ENCODE data around the gene TESPA1. TPM values are rescaled to one million over a fixed set of nuclear protein-coding genes. Genes with fewer than 3 reads are reported as not detected.

Gene TESPA1, protein sequence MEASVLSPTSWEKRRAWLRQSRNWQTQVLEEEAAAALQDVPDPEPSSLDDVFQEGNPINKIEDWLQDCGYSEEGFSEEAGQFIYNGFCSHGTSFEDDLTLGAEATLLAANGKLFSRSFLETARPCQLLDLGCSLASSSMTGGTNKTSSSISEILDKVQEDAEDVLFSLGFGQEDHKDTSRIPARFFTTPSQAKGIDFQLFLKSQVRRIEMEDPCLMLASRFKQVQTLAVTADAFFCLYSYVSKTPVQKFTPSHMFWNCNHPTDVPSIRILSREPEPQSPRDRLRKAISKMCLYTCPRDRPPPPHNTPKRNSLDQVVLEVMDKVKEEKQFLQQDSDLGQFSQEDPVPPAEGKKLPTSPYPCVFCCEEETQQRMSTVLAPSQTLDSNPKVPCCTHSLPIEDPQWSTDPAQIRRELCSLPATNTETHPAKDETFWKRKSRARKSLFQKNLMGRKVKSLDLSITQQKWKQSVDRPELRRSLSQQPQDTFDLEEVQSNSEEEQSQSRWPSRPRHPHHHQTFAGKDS
- polyA plus RNA-seq (2012; ENCODE audit: missing spikeins), result 26.7 TPM

DNA sequence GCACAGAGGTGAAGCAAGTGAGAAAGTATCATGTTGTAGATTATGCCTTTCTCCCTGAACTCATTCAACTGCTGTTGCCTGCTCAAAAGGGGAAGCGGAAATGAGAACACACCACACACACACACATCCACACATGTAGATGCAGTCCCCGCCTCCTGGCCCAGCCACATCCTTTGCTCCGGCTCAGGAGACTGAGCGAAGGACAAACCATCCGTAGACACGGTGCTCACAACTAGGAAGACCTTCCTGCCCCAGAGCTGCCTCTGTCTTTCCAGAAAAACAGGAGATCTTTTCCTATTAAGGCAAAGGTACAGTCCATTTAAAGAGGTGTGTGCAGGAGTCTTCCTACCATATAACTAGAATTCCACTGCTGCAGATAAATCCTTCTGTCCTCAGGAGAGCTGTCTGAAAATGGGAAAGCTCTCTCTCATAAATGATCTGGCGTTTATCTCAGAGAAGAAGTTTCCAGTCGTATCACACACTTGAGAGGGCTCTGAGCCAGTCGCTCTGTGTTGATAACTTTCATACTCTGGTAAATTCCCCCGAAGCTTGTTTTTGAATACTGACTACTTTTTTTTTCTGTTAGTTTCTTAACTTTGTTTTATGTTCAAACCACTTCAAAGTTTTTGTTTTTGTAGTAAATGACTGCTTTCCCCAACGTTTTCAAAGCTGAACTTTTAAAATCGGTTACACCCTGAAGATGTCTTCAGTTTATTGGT, at the start of gene TESPA1:
Gene TESPA1 (minus strand): TSS at position 105 of the 719 bp plus-strand sequence. CDS start 10,200 bp downstream, outside the sequence.
- TF ChIP-seq POLR2AphosphoS5 (IDR thresholded peaks at IDR 0.05; ENCODE audit: low read depth, low read length), result peak; percentile 84
- peak; percentile 75; the same call in 1 of the 2 replicates for TF ChIP-seq TAF1 (IDR thresholded peaks at IDR 0.05; ENCODE audit: borderline replicate concordance, low read depth, low read length)
- peak; percentile 87 for TF ChIP-seq POLR2A (IDR thresholded peaks at IDR 0.05; ENCODE audit: low read depth, low read length)
- DNase-seq (ENCODE audit: insufficient read length) (peak; percentile 37), FAIRE-seq (peak; percentile 100)

DNA sequence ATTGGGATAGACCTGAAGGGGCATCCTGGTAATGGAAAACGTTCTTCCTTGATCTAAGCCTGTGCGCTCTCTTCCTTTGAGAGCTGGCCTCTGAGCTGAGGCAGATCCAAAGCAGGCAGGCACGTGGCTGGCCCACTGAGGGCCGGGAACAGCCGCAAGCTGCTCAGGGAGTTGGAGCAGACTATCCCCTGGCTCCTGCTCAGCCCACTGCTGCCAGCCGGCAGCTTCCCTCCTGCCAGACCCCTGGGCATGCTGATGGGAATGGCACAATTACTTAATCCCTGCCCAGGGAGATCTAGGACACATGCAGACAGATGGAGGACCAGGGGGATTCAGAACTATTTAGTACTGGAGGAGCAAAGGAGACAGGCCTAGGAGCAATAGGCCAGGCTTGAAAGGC, 49.7 kb upstream of the TESPA1 start:
- FAIRE-seq, result no peak
- no peak for TF ChIP-seq TAF1 (IDR thresholded peaks at IDR 0.05; ENCODE audit: borderline replicate concordance, low read depth, low read length)
- no peak for TF ChIP-seq POLR2A (IDR thresholded peaks at IDR 0.05; ENCODE audit: low read depth, low read length)
- TF ChIP-seq POLR2AphosphoS5 (IDR thresholded peaks at IDR 0.05; ENCODE audit: low read depth, low read length), result no peak
- no peak for DNase-seq (ENCODE audit: insufficient read length)

DNA sequence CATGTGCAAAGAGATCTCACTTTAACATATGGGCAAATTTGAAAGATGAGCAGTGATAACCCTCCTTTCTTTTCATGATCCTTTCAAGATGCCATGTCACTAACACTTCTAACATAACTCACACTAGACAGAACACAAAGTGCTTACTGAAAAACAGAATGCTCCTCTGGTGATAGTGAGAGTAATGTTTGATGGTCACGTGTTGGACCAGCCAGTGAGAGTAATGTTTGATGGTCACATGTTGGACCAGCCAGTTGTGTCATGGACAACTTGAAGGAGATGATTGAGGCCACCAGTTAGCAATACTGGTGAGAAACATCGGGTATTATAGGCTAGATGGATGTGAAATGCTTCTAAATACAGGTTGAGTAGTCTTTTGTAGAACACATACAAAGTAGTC, 40.9 kb upstream of the TESPA1 start:
- FAIRE-seq (no peak), DNase-seq (ENCODE audit: insufficient read length) (no peak)
- TF ChIP-seq TAF1 (IDR thresholded peaks at IDR 0.05; ENCODE audit: borderline replicate concordance, low read depth, low read length) (no peak), POLR2A (IDR thresholded peaks at IDR 0.05; ENCODE audit: low read depth, low read length) (no peak), POLR2AphosphoS5 (IDR thresholded peaks at IDR 0.05; ENCODE audit: low read depth, low read length) (no peak)

DNA sequence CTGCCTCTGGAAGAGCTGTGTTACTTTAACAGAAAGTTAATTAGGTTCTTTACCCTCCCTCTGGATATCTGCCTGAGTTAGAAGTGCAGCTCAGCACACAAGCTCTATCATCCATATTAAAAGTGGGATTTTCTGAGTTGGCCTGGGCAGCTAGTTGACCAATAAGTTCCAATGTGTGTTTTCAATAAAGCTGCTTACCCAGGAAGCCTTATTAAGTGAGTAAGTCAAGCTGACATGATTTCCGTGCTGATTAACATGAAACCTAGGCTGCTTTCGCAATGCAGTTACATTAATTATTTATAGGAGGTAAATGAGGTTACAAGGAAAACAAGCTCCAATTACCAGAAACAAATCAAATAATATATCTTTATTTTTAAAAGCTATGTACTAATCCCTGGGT, 40.0 kb upstream of the TESPA1 start:
- TF ChIP-seq POLR2AphosphoS5 (IDR thresholded peaks at IDR 0.05; ENCODE audit: low read depth, low read length) (no peak), POLR2A (IDR thresholded peaks at IDR 0.05; ENCODE audit: low read depth, low read length) (no peak), TAF1 (IDR thresholded peaks at IDR 0.05; ENCODE audit: borderline replicate concordance, low read depth, low read length) (no peak)
- no peak for DNase-seq (ENCODE audit: insufficient read length)
- FAIRE-seq, result no peak

DNA sequence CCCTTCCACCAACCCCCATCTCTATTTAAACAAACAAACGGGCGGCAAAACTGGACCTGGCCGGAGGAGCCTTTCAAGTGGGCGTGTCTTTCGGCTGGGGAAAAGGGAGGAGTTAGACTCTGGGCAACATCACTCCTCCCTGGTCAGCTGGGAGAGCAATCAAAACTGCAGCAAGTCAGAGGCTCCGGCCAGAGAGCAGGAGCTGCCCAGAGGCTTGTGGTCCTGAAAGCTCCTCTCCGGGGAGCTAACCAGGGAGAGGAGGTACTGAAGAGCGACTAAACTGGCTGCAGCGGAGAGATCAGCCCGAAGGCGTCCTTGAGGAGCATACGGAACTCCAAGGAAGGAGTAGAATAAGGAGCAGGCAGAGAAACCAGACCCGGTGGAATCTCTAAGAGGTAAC, 35.2 kb upstream of the TESPA1 start, which contains the start of gene NEUROD4:
Gene NEUROD4 (plus strand): TSS at position 191 of the 400 bp plus-strand sequence. CDS start 6,466 bp downstream, outside the sequence.
- DNase-seq (ENCODE audit: insufficient read length) (no peak), FAIRE-seq (no peak)
- no peak for TF ChIP-seq POLR2AphosphoS5 (IDR thresholded peaks at IDR 0.05; ENCODE audit: low read depth, low read length)
- TF ChIP-seq POLR2A (IDR thresholded peaks at IDR 0.05; ENCODE audit: low read depth, low read length), result no peak
- no peak for TF ChIP-seq TAF1 (IDR thresholded peaks at IDR 0.05; ENCODE audit: borderline replicate concordance, low read depth, low read length)

DNA sequence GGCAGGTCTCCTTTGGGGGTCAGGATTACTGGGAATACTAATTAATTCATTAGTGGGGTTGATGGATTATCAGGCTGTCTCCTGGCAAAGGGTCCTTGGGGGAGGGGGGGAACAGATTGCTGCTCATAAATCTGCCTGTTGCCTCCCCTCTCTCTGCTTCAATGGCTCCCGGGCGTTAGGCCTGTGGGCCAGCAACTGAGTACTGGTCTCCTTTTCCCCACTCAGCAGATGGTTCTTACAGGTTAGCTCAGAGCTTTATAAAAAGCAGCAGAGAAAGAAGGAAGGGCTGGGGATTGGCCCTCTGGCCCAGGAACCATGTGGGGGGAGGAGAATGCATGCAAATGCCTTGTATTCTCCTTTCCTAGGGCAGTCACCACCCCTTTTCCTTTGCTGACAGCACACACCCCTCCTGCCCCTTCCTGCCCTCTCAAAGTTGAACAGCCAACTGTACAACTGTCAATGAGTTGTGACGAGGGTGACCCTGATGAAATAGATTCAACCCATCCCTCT, 32.9 kb upstream of the TESPA1 start:
- DNase-seq (ENCODE audit: insufficient read length) (no peak), FAIRE-seq (no peak)
- TF ChIP-seq POLR2A (IDR thresholded peaks at IDR 0.05; ENCODE audit: low read depth, low read length), result no peak
- TF ChIP-seq TAF1 (IDR thresholded peaks at IDR 0.05; ENCODE audit: borderline replicate concordance, low read depth, low read length), result no peak
- no peak for TF ChIP-seq POLR2AphosphoS5 (IDR thresholded peaks at IDR 0.05; ENCODE audit: low read depth, low read length)

DNA sequence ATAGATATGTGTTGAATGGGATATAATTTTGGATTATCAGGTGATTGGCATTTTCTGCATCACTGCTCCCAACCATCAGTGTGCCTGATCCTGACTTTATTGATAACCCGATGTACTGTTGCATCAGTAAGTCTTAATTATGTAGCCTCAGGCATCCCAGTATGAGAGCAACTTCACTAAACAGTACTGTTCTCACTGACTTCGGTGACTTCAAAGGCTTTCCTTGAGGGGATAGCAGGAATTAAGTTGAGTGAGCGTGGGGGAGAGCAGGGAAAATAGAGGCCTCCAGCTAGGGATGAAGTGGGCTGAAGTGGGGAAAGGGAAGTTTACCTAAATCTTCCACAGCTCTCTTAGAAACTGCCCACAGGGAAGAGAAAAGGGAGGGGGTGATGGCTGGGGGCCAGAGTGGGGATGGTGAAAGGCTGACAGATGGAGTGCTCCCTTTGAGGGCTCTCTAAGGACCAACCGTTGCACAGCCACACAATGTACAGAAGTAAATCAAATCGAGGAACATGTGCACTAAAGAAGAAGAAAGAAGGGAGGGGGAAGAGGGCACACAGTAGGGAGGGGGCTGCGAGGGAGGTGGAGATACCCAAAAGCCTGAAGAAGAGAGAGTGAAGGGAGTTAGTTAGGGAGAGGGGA, 24.5 kb upstream of the TESPA1 start:
- no peak for DNase-seq (ENCODE audit: insufficient read length)
- FAIRE-seq, result no peak
- TF ChIP-seq TAF1 (IDR thresholded peaks at IDR 0.05; ENCODE audit: borderline replicate concordance, low read depth, low read length) (no peak), POLR2AphosphoS5 (IDR thresholded peaks at IDR 0.05; ENCODE audit: low read depth, low read length) (no peak), POLR2A (IDR thresholded peaks at IDR 0.05; ENCODE audit: low read depth, low read length) (no peak)

DNA sequence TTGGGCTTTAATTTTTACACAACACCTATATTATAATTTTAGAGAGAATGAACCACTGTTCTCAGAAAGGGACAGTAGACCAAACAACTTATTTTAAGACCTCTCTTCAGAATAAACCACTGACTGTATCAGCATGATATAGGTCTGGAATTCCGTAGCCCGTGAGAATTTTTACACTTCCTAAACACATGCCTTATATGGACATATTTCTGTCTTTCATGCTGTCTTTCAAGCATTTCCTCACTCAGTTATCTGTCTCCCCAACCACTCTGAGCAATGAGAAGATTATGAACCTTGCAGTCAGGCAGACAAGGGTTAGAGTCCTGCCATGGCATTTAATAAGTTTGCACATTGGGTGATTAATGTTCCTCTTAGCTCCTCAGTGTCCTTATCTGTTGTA, 17.8 kb upstream of the TESPA1 start:
- FAIRE-seq (no peak), DNase-seq (ENCODE audit: insufficient read length) (no peak)
- no peak for TF ChIP-seq POLR2AphosphoS5 (IDR thresholded peaks at IDR 0.05; ENCODE audit: low read depth, low read length)
- no peak for TF ChIP-seq POLR2A (IDR thresholded peaks at IDR 0.05; ENCODE audit: low read depth, low read length)
- TF ChIP-seq TAF1 (IDR thresholded peaks at IDR 0.05; ENCODE audit: borderline replicate concordance, low read depth, low read length), result no peak

DNA sequence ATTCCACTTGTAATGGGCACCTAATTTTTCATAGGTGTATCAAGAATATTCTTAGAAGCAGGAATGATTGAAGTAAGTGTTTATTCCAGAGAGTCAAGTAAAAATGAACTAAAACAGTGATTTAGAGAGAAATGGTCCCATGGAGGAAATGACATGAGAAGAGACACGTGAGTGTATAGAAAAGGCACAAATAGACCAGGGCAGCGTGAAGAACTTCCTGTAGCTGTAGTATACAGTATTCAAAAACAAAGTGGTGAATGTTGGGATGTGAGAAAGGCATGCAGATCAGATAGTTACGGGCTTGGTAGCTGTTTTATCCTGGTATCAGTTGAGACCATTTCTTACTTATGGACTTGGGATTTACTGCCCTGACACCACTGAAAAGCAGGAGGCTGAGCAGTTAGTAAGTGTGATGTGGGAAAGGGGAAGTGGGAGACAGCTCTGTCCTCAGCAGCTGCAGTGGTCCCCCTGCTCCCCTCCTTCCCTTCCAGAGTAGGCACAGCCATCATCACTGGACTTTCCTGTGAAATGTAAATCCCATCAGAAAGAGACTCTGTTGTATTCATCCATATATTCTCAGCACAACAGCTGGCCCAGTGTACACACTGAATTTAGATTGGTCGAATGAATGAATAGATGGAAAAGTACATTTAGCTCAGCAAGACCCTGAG, 16.8 kb upstream of the TESPA1 start:
- no peak for DNase-seq (ENCODE audit: insufficient read length)
- FAIRE-seq, result no peak
- TF ChIP-seq POLR2AphosphoS5 (IDR thresholded peaks at IDR 0.05; ENCODE audit: low read depth, low read length) (no peak), POLR2A (IDR thresholded peaks at IDR 0.05; ENCODE audit: low read depth, low read length) (no peak), TAF1 (IDR thresholded peaks at IDR 0.05; ENCODE audit: borderline replicate concordance, low read depth, low read length) (no peak)

DNA sequence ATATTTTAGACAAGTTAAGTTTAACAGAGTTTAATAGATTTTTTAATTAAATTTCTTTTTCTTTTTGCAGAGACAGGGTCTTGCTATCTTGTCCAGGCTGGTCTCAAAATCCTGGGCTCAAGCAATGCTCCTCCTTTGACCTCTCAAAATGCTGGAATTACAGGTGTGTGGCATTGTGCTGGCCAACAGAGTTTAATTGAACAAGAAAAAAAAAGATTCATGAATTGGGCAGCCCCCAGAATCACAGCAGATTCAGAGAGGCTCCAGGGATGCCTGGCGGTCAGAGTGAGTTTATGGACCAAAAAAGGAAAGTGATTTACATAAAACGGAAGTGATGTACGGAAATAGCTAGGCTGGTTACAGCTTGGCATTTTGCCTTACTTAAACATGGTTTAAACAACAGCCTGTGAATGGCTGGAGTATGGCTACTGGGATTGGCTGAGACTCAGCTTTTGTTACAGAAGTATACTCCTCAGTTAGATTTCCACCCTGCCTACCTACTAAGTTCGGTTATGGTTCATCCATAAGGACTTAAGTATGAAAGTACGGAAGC, 14.5 kb upstream of the TESPA1 start:
- no peak for FAIRE-seq
- TF ChIP-seq POLR2A (IDR thresholded peaks at IDR 0.05; ENCODE audit: low read depth, low read length), result no peak
- no peak for DNase-seq (ENCODE audit: insufficient read length)
